Natural killer cell (primary cell): ENCODE measurements around the gene SETD7. TPM values are rescaled to one million over a fixed set of nuclear protein-coding genes. Genes with fewer than 3 reads are reported as not detected.
A peak's percentile ranks its signal among the peaks of the same experiment; 100 is the strongest.

Experiments used
- ATAC-seq, 3 donors: fragments of 150-1000 bp in 2 of 3; fragments of 200-7000 bp in 1 of 3; cut with Tn5 transposase; 1 replicate in 1 of 3; 2 replicates in 2 of 3; pipeline ENCODE4 v1.10.0; 2021; ENCODE audit warnings: mild to moderate bottlenecking in 2 of 3, moderate library complexity in 2 of 3
- DNase-seq, 2 donors: peaks; one replicate each; pipeline versions ENCODE4 v3.0.0 to v3.0.0-alpha.2; 2013 to 2021; ENCODE audit warnings: mixed read lengths in 1 of 2
- H3K27ac ChIP-seq: one replicate; pipeline ENCODE4 v1.5.1; 2013; ENCODE audit warnings: mild to moderate bottlenecking, low read length
- H3K27me3 ChIP-seq: one replicate; pipeline ENCODE4 v1.6.1; 2013; ENCODE audit warnings: low read length; ENCODE audit not compliant: control insufficient read depth, insufficient read depth
- H3K36me3 ChIP-seq: one replicate; pipeline ENCODE4 v1.6.1; 2013; ENCODE audit warnings: low read length; ENCODE audit not compliant: control insufficient read depth, insufficient read depth
- H3K4me1 ChIP-seq: one replicate; pipeline ENCODE4 v1.6.1; 2013; ENCODE audit warnings: low read length; ENCODE audit not compliant: control insufficient read depth, insufficient read depth
- H3K4me3 ChIP-seq: one replicate; pipeline ENCODE4 v1.5.1; 2013; ENCODE audit warnings: low read length
- H3K9me3 ChIP-seq: one replicate; pipeline ENCODE4 v1.6.1; 2013; ENCODE audit warnings: low read length; ENCODE audit not compliant: control insufficient read depth, insufficient read depth
- H3K27ac Mint-ChIP-seq, 2 donors: one replicate each; pipeline ENCODE4 v1.8.0; 2022; ENCODE audit warnings: mild to moderate bottlenecking in 2 of 2, mixed read lengths in 2 of 2, moderate library complexity in 1 of 2
- H3K27me3 Mint-ChIP-seq, 2 donors: one replicate each; pipeline ENCODE4 v1.8.0; 2022; ENCODE audit warnings: low read depth in 2 of 2, mixed read lengths in 2 of 2
- H3K36me3 Mint-ChIP-seq: one replicate; pipeline ENCODE4 v1.8.0; 2022; ENCODE audit warnings: mixed read lengths
- H3K4me1 Mint-ChIP-seq, 2 donors: one replicate each; pipeline ENCODE4 v1.8.0; 2022; ENCODE audit warnings: mixed read lengths in 2 of 2
- H3K4me3 Mint-ChIP-seq: one replicate; pipeline ENCODE4 v1.8.0; 2022; ENCODE audit warnings: mild to moderate bottlenecking, moderate library complexity, mixed read lengths
- H3K9me3 Mint-ChIP-seq, 2 donors: one replicate each; pipeline ENCODE4 v1.8.0; 2022; ENCODE audit warnings: mixed read lengths in 2 of 2
- WGBS: methylation state at CpG from one replicate; pipeline ENCODE4 v1.1.7; 2013; ENCODE audit warnings: missing lambda C conversion rate; ENCODE audit not compliant: insufficient coverage; 5-methylcytosine and 5-hydroxymethylcytosine counted together
- intact Hi-C: fragments of 100-400 bp; cut with micrococcal nuclease; formaldehyde crosslinking; loops from one replicate; pipeline ENCODE4 v1.14.2; 2022
- total RNA-seq, 4 donors: library from RNA; stranded (reverse); fragments of 120-200 nt in 1 of 4; gene quantifications; one replicate each; pipeline versions ENCODE4 v1.2.3 to v1.2.4, GENCODE V29; 2013 to 2022
- TF ChIP-seq, protein P1 (sequence below): fragments of 200-600 bp; IDR thresholded peaks from one replicate; pipeline ENCODE4 v1.8.0; 2022; ENCODE audit warnings: antibody characterized with exemption

SETD7 gene
- total RNA-seq, 3 donors from 2014 or later (not counting 1 experiment from before 2014, with no cell fraction given) = 2.6 to 4.1 (median 3.3) TPM

DNA sequence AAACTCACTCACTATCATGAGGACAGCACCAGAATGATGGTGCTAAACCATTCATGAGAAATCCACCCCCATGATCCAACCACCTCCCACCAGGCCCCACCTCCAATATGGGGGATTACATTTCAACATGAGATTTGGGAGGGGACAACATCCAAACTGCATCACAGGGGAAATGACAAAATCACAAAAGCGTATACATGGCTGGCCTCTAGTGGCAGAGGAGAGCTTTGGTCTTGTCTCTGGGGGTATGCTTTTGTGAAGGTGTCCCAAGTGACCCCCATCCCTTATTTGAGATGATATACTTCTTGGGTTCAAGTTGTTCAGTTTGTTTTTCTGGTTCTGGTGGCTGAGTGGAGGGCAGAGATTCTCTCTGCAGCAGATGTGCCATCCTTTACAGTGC, 8.5 kb upstream of the SETD7 start:
- Histone ChIP-seq H3K9me3 (no peaks in the 10 kb centered on the region), H3K27me3 (no peaks in the 10 kb centered on the region), H3K27ac (no peak overlapping the region), H3K4me1 (peaks cover 15% of the 10 kb centered on the region), H3K36me3 (no peaks in the 10 kb centered on the region), H3K4me3 (no peak overlapping the region)
- DNase-seq (peak in 1 of 2 donors; percentile 33), ATAC-seq (no peak)
- intact Hi-C loops = no loop called here
- Mint-ChIP-seq H3K27me3 (peaks cover 0 to 3% of the 10 kb centered on the region in 2 donors), H3K27ac (no peak overlapping the region), H3K36me3 (no peaks in the 10 kb centered on the region), H3K4me3 (no peak overlapping the region), H3K4me1 (peaks cover 5 to 16% of the 10 kb centered on the region in 2 donors), H3K9me3 (no peaks in the 10 kb centered on the region)
- TF ChIP-seq, protein P1, sequence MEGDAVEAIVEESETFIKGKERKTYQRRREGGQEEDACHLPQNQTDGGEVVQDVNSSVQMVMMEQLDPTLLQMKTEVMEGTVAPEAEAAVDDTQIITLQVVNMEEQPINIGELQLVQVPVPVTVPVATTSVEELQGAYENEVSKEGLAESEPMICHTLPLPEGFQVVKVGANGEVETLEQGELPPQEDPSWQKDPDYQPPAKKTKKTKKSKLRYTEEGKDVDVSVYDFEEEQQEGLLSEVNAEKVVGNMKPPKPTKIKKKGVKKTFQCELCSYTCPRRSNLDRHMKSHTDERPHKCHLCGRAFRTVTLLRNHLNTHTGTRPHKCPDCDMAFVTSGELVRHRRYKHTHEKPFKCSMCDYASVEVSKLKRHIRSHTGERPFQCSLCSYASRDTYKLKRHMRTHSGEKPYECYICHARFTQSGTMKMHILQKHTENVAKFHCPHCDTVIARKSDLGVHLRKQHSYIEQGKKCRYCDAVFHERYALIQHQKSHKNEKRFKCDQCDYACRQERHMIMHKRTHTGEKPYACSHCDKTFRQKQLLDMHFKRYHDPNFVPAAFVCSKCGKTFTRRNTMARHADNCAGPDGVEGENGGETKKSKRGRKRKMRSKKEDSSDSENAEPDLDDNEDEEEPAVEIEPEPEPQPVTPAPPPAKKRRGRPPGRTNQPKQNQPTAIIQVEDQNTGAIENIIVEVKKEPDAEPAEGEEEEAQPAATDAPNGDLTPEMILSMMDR = no peak
- WGBS = 100% methylated on average over 1 of the region's 1 CpG

DNA sequence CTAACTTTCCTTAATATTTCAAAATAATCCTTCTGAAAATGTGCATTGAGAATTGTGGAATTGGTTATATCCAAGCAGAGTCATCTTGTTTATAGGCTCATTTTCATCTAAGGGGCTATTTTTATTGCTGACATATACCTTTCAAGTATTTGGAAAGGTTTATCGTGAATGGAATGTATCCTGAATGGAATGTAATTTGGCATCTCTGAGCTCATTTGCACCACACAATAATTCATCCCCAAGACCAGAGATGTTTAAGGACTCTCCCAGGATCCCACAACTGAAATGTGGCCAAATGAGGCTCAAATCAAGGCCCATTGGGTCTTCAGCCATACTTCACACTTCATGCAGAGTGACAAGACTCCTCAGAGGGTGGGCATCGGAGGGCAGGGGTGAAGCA, 7.5 kb upstream of the SETD7 start:
- peaks cover 5 to 16% of the 10 kb centered on the region in 2 donors for H3K4me1 Mint-ChIP-seq
- TF ChIP-seq, protein P1 = no peak
- H3K36me3 ChIP-seq = no peaks in the 10 kb centered on the region
- peaks cover 15% of the 10 kb centered on the region for H3K4me1 ChIP-seq
- H3K9me3 ChIP-seq = no peaks in the 10 kb centered on the region
- H3K27ac Mint-ChIP-seq = no peak overlapping the region
- H3K36me3 Mint-ChIP-seq = no peaks in the 10 kb centered on the region
- no peak overlapping the region for H3K4me3 ChIP-seq
- 92% methylated on average over 1 of the region's 2 CpGs for WGBS
- no peak overlapping the region for H3K4me3 Mint-ChIP-seq
- no peak overlapping the region for H3K27ac ChIP-seq
- H3K27me3 Mint-ChIP-seq = peaks cover 6 to 13% of the 10 kb centered on the region in 2 donors
- H3K9me3 Mint-ChIP-seq = no peaks in the 10 kb centered on the region
- intact Hi-C loops = no loop called here
- no peak for ATAC-seq
- no peaks in the 10 kb centered on the region for H3K27me3 ChIP-seq
- DNase-seq = no peak

GRCh38 chr4:139562839-139563238, 6.8 kb upstream of the SETD7 start:
- peaks cover 5 to 16% of the 10 kb centered on the region in 2 donors for H3K4me1 Mint-ChIP-seq
- TF ChIP-seq, protein P1 = no peak
- no peak overlapping the region for H3K4me3 ChIP-seq
- no peak overlapping the region for H3K4me3 Mint-ChIP-seq
- no peaks in the 10 kb centered on the region for H3K27me3 ChIP-seq
- H3K4me1 ChIP-seq = peaks cover 15% of the 10 kb centered on the region
- H3K9me3 ChIP-seq = no peaks in the 10 kb centered on the region
- H3K27ac ChIP-seq = no peak overlapping the region
- no peaks in the 10 kb centered on the region for H3K9me3 Mint-ChIP-seq
- peaks cover 6 to 19% of the 10 kb centered on the region in 2 donors for H3K27me3 Mint-ChIP-seq
- no peak for DNase-seq
- no peaks in the 10 kb centered on the region for H3K36me3 Mint-ChIP-seq
- H3K27ac Mint-ChIP-seq = no peak overlapping the region
- WGBS = 94% methylated on average over 3 of the region's 3 CpGs
- intact Hi-C loops = no loop called here
- no peaks in the 10 kb centered on the region for H3K36me3 ChIP-seq
- ATAC-seq = no peak

GRCh38 chr4:139562067-139562684, 6.2 kb upstream of the SETD7 start:
- no peaks in the 10 kb centered on the region for H3K9me3 Mint-ChIP-seq

More at GRCh38 chr4:139562067-139562684, 6.2 kb upstream of the SETD7 start:
- Histone ChIP-seq H3K36me3 (no peaks in the 10 kb centered on the region), H3K27ac (no peak overlapping the region), H3K27me3 (no peaks in the 10 kb centered on the region), H3K4me1 (peaks cover 21% of the 10 kb centered on the region), H3K9me3 (no peaks in the 10 kb centered on the region), H3K4me3 (no peak overlapping the region)
- Mint-ChIP-seq H3K4me3 (no peak overlapping the region), H3K27ac (no peak overlapping the region), H3K4me1 (peaks cover 10 to 19% of the 10 kb centered on the region in 2 donors), H3K36me3 (no peaks in the 10 kb centered on the region), H3K27me3 (peaks cover 8 to 19% of the 10 kb centered on the region in 2 donors)
- intact Hi-C loops = no loop called here
- no peak for DNase-seq
- TF ChIP-seq, protein P1 = no peak
- ATAC-seq = no peak
- WGBS = 86% methylated on average over 3 of the region's 3 CpGs
